ENCODE data around the gene TMEM86A.

DNA sequence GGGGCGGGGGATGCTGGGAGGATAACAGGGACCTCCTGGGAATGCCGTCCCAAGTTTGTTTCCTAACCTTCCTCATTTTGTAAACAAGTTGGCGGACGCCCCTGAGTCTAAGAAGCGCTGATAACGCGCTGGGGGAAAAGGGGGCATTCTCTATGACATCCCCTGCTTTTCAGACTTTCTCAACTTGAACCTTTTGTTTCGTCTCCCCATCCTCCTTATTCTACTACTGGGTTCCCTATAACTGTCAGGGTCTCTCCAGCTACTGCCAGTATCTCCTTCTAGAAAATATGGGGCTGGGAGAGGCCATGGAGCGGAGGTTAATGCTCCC, 654 bp downstream of the TMEM86A start:
- TF ChIP-seq EZH2 (IDR thresholded peaks at IDR 0.05; ENCODE audit: insufficient read depth, poor library complexity, severe bottlenecking) (no peak), EZH2phosphoT487 (IDR thresholded peaks at IDR 0.05; ENCODE audit: insufficient read depth, low read depth) (no peak)
